ENCODE results near the gene AP3B1. TPM values are rescaled to one million over a fixed set of nuclear protein-coding genes. Genes with fewer than 3 reads are reported as not detected.

The AP3B1 gene
- total RNA-seq, 1 donor from 2014 or later, result 40.9 TPM

- no peaks in the 10 kb centered on the region for H3K9me3 Mint-ChIP-seq
- H3K4me3 Mint-ChIP-seq, result no peak overlapping the region
- H3K27me3 Mint-ChIP-seq (ENCODE audit: insufficient read depth), result no peaks in the 10 kb centered on the region
- H3K36me3 Mint-ChIP-seq (ENCODE audit: low read depth), result peaks cover 7% of the 10 kb centered on the region
- peaks cover 31% of the 10 kb centered on the region for H3K4me1 Mint-ChIP-seq (ENCODE audit: low read depth)
- intact Hi-C loops (cut with micrococcal nuclease), result no loop called here
- DNase-seq (ENCODE audit: low spot score), result no peak
- H3K27ac Mint-ChIP-seq, result no peak overlapping the region
Observed at GRCh38 chr5:78283802-78284201, 10.7 kb downstream of the AP3B1 start.

GRCh38 chr5:78283105-78283504 lies 11.4 kb downstream of the AP3B1 start:
- no peaks in the 10 kb centered on the region for H3K27me3 Mint-ChIP-seq (ENCODE audit: insufficient read depth)
- no peak overlapping the region for H3K27ac Mint-ChIP-seq
- peaks cover 31% of the 10 kb centered on the region for H3K4me1 Mint-ChIP-seq (ENCODE audit: low read depth)
- no peaks in the 10 kb centered on the region for H3K9me3 Mint-ChIP-seq
- no peak overlapping the region for H3K4me3 Mint-ChIP-seq
- no peak for DNase-seq (ENCODE audit: low spot score)
- intact Hi-C loops (cut with micrococcal nuclease), result no loop called here
- peaks cover 7% of the 10 kb centered on the region for H3K36me3 Mint-ChIP-seq (ENCODE audit: low read depth)

GRCh38 chr5:78280261-78280660 lies 14.2 kb downstream of the AP3B1 start:
- Mint-ChIP-seq H3K4me3 (no peak overlapping the region), H3K9me3 (no peaks in the 10 kb centered on the region), H3K4me1 (ENCODE audit: low read depth) (peaks cover 12% of the 10 kb centered on the region), H3K27ac (no peak overlapping the region), H3K36me3 (ENCODE audit: low read depth) (peaks cover 4% of the 10 kb centered on the region), H3K27me3 (ENCODE audit: insufficient read depth) (no peaks in the 10 kb centered on the region)
- intact Hi-C loops (cut with micrococcal nuclease), result no loop called here
- no peak for DNase-seq (ENCODE audit: low spot score)

GRCh38 chr5:78279194-78279593 lies 15.3 kb downstream of the AP3B1 start:
- intact Hi-C loops (cut with micrococcal nuclease), result no loop called here
- peaks cover 4% of the 10 kb centered on the region for H3K36me3 Mint-ChIP-seq (ENCODE audit: low read depth)
- H3K4me1 Mint-ChIP-seq (ENCODE audit: low read depth), result peaks cover 10% of the 10 kb centered on the region
- no peak overlapping the region for H3K4me3 Mint-ChIP-seq
- no peak for DNase-seq (ENCODE audit: low spot score)
- H3K9me3 Mint-ChIP-seq, result no peaks in the 10 kb centered on the region
- H3K27me3 Mint-ChIP-seq (ENCODE audit: insufficient read depth), result no peaks in the 10 kb centered on the region
- no peak overlapping the region for H3K27ac Mint-ChIP-seq

- no peak for DNase-seq (ENCODE audit: low spot score)
- no peaks in the 10 kb centered on the region for H3K27me3 Mint-ChIP-seq (ENCODE audit: insufficient read depth)
- H3K4me3 Mint-ChIP-seq, result no peak overlapping the region
- H3K27ac Mint-ChIP-seq, result no peak overlapping the region
- no peaks in the 10 kb centered on the region for H3K4me1 Mint-ChIP-seq (ENCODE audit: low read depth)
- intact Hi-C loops (cut with micrococcal nuclease), result no loop called here
- H3K36me3 Mint-ChIP-seq (ENCODE audit: low read depth), result peaks cover 6% of the 10 kb centered on the region
- no peaks in the 10 kb centered on the region for H3K9me3 Mint-ChIP-seq
Observed at GRCh38 chr5:78277715-78278114, 16.8 kb downstream of the AP3B1 start.

GRCh38 chr5:78275998-78276543 lies 18.4 kb downstream of the AP3B1 start:
- Mint-ChIP-seq H3K4me3 (no peak overlapping the region), H3K27me3 (ENCODE audit: insufficient read depth) (no peaks in the 10 kb centered on the region), H3K4me1 (ENCODE audit: low read depth) (no peaks in the 10 kb centered on the region), H3K36me3 (ENCODE audit: low read depth) (peaks cover 6% of the 10 kb centered on the region), H3K27ac (no peak overlapping the region), H3K9me3 (no peaks in the 10 kb centered on the region)
- DNase-seq (ENCODE audit: low spot score), result no peak
- intact Hi-C loops (cut with micrococcal nuclease), result no loop called here

- H3K4me1 Mint-ChIP-seq (ENCODE audit: low read depth), result no peaks in the 10 kb centered on the region
- no peak for DNase-seq (ENCODE audit: low spot score)
- no peak overlapping the region for H3K27ac Mint-ChIP-seq
- H3K9me3 Mint-ChIP-seq, result no peaks in the 10 kb centered on the region
- H3K4me3 Mint-ChIP-seq, result no peak overlapping the region
- intact Hi-C loops (cut with micrococcal nuclease), result no loop called here
- no peaks in the 10 kb centered on the region for H3K27me3 Mint-ChIP-seq (ENCODE audit: insufficient read depth)
- H3K36me3 Mint-ChIP-seq (ENCODE audit: low read depth), result peaks cover 9% of the 10 kb centered on the region
Observed at GRCh38 chr5:78274540-78275197, 19.8 kb downstream of the AP3B1 start.

GRCh38 chr5:78273436-78273835 lies 21.1 kb downstream of the AP3B1 start:
- H3K4me1 Mint-ChIP-seq (ENCODE audit: low read depth), result no peaks in the 10 kb centered on the region
- DNase-seq (ENCODE audit: low spot score), result no peak
- no peak overlapping the region for H3K4me3 Mint-ChIP-seq
- H3K27me3 Mint-ChIP-seq (ENCODE audit: insufficient read depth), result no peaks in the 10 kb centered on the region
- H3K36me3 Mint-ChIP-seq (ENCODE audit: low read depth), result peaks cover 9% of the 10 kb centered on the region
- no peaks in the 10 kb centered on the region for H3K9me3 Mint-ChIP-seq
- no peak overlapping the region for H3K27ac Mint-ChIP-seq
- intact Hi-C loops (cut with micrococcal nuclease), result no loop called here

- H3K4me3 Mint-ChIP-seq, result no peak overlapping the region
- peaks cover 6% of the 10 kb centered on the region for H3K36me3 Mint-ChIP-seq (ENCODE audit: low read depth)
- intact Hi-C loops (cut with micrococcal nuclease), result no loop called here
- no peaks in the 10 kb centered on the region for H3K4me1 Mint-ChIP-seq (ENCODE audit: low read depth)
- H3K9me3 Mint-ChIP-seq, result no peaks in the 10 kb centered on the region
- no peak overlapping the region for H3K27ac Mint-ChIP-seq
- no peak for DNase-seq (ENCODE audit: low spot score)
- no peaks in the 10 kb centered on the region for H3K27me3 Mint-ChIP-seq (ENCODE audit: insufficient read depth)
Observed at GRCh38 chr5:78271766-78272165, 22.7 kb downstream of the AP3B1 start.

- no peaks in the 10 kb centered on the region for H3K4me1 Mint-ChIP-seq (ENCODE audit: low read depth)
- intact Hi-C loops (cut with micrococcal nuclease), result loop anchor here (2.0 to 10.0 kb wide), 3 partner anchors 26 to 622 kb away; partner anchors contain the start of gene AP3B1
- H3K36me3 Mint-ChIP-seq (ENCODE audit: low read depth), result peaks cover 13% of the 10 kb centered on the region
- H3K4me3 Mint-ChIP-seq, result no peak overlapping the region
- no peak for DNase-seq (ENCODE audit: low spot score)
- H3K9me3 Mint-ChIP-seq, result no peaks in the 10 kb centered on the region
- H3K27me3 Mint-ChIP-seq (ENCODE audit: insufficient read depth), result no peaks in the 10 kb centered on the region
- no peak overlapping the region for H3K27ac Mint-ChIP-seq
Observed at GRCh38 chr5:78269088-78269703, 25.3 kb downstream of the AP3B1 start.

GRCh38 chr5:78268356-78268755 lies 26.1 kb downstream of the AP3B1 start:
- intact Hi-C loops (cut with micrococcal nuclease), result loop anchor here (2.0 to 10.0 kb wide), 3 partner anchors 26 to 621 kb away; partner anchors contain the start of gene AP3B1
- DNase-seq (ENCODE audit: low spot score), result no peak
- Mint-ChIP-seq H3K4me3 (no peak overlapping the region), H3K27me3 (ENCODE audit: insufficient read depth) (no peaks in the 10 kb centered on the region), H3K27ac (no peak overlapping the region), H3K9me3 (no peaks in the 10 kb centered on the region), H3K4me1 (ENCODE audit: low read depth) (no peaks in the 10 kb centered on the region), H3K36me3 (ENCODE audit: low read depth) (peaks cover 13% of the 10 kb centered on the region)

GRCh38 chr5:78265163-78265562 lies 29.3 kb downstream of the AP3B1 start:
- no peaks in the 10 kb centered on the region for H3K27me3 Mint-ChIP-seq (ENCODE audit: insufficient read depth)
- no peaks in the 10 kb centered on the region for H3K9me3 Mint-ChIP-seq
- H3K4me3 Mint-ChIP-seq, result no peak overlapping the region
- no peak for DNase-seq (ENCODE audit: low spot score)
- intact Hi-C loops (cut with micrococcal nuclease), result loop anchor here (2.0 to 10.0 kb wide), 3 partner anchors 40 to 618 kb away; no protein-coding TSS in a partner anchor
- no peaks in the 10 kb centered on the region for H3K4me1 Mint-ChIP-seq (ENCODE audit: low read depth)
- H3K36me3 Mint-ChIP-seq (ENCODE audit: low read depth), result peaks cover 14% of the 10 kb centered on the region
- no peak overlapping the region for H3K27ac Mint-ChIP-seq

GRCh38 chr5:78264600-78264999 lies 29.9 kb downstream of the AP3B1 start:
- Mint-ChIP-seq H3K27me3 (ENCODE audit: insufficient read depth) (no peaks in the 10 kb centered on the region), H3K36me3 (ENCODE audit: low read depth) (peaks cover 14% of the 10 kb centered on the region), H3K9me3 (no peaks in the 10 kb centered on the region), H3K27ac (no peak overlapping the region), H3K4me1 (ENCODE audit: low read depth) (no peaks in the 10 kb centered on the region), H3K4me3 (no peak overlapping the region)
- DNase-seq (ENCODE audit: low spot score), result no peak
- intact Hi-C loops (cut with micrococcal nuclease), result loop anchor here (2.0 to 10.0 kb wide), 2 partner anchors 40 to 400 kb away; no protein-coding TSS in a partner anchor

Measured in activated T-helper 1 cell treated with anti-CD3 and anti-CD28 coated beads, Interleukin-12 subunit alpha, Interleukin-12 subunit beta, Interleukin-2, Interleukin-4 antibody, amounts not matched to agents 30 ng/mL and 10 ng/mL and 1 ng/mL, durations not matched to agents 14 hours and 24 hours and 36 hours (primary cell).